SK-N-SH (cell line): ENCODE measurements around the gene CSTF2. TPM values are rescaled to one million over a fixed set of nuclear protein-coding genes. Genes with fewer than 3 reads are reported as not detected.

Experiments used
- CTCF ChIA-PET: fragments of 300-600, 350-600 bp; formaldehyde crosslinking; extraction: SDS; loops from one replicate; lab custom pipeline; 2021; lab: Yijun Ruan, JAX
- POLR2A ChIA-PET: fragments of 350-600 bp; sonication (Branson Sonifier 250); formaldehyde crosslinking; extraction: SDS; loops from one replicate; lab custom pipeline; 2020; ENCODE audit warnings: antibody characterized with exemption, inconsistent platforms; lab: Yijun Ruan, JAX
- DNase-seq: peaks from one replicate; pipeline ENCODE4 v3.0.0; 2012
- H2AFZ ChIP-seq: fragments of 200-600 bp; sonication (generic); 2 replicates; pipeline ENCODE4 v1.8.1; 2016; ENCODE audit warnings: antibody characterized with exemption, mild to moderate bottlenecking, low read depth
- H3F3A ChIP-seq: fragments of 200-600 bp; sonication (generic); replicated peaks from 2 replicates; pipeline ENCODE3; 2016; ENCODE audit warnings: antibody characterized with exemption, mild to moderate bottlenecking; ENCODE audit not compliant: insufficient read depth
- H3K27ac ChIP-seq, 2 experiments: fragments of 200-500 bp in 1 of 2; fragments of 200-600 bp in 1 of 2; sonication (Bioruptor generic) in 1 of 2; sonication (generic), shearing (Covaris generic) in 1 of 2; 2 replicates each; pipeline versions ENCODE4 v1.5.1 to v1.6.1; 2014 to 2016; ENCODE audit warnings: low read depth in 2 of 2, inconsistent platforms in 1 of 2, low read length in 1 of 2, mild to moderate bottlenecking in 1 of 2, mixed read lengths in 1 of 2
- H3K27me3 ChIP-seq: fragments of 200-600 bp; sonication (generic), shearing (Covaris generic); 2 replicates; pipeline ENCODE4 v1.6.1; 2016; ENCODE audit warnings: mixed run types; ENCODE audit not compliant: insufficient read depth
- H3K36me3 ChIP-seq, 2 experiments: fragments of 200-500 bp in 1 of 2; fragments of 200-600 bp in 1 of 2; sonication (Bioruptor generic) in 1 of 2; sonication (generic) in 1 of 2; replicated peaks in 1 of 2; 2 replicates each; pipeline versions ENCODE3 to v1.5.1; 2014 to 2016; ENCODE audit warnings: low read length in 1 of 2, mild to moderate bottlenecking in 1 of 2; ENCODE audit not compliant: insufficient read depth in 2 of 2, control insufficient read depth in 1 of 2
- H3K4me1 ChIP-seq, 2 experiments: fragments of 200-500 bp in 1 of 2; fragments of 200-600 bp in 1 of 2; sonication (Bioruptor generic) in 1 of 2; sonication (generic), shearing (Covaris generic) in 1 of 2; 2 replicates each; pipeline versions ENCODE4 v1.5.1 to v1.6.1; 2014 to 2016; ENCODE audit warnings: low read depth in 1 of 2, low read length in 1 of 2, mixed run types in 1 of 2; ENCODE audit not compliant: insufficient read depth in 2 of 2, control insufficient read depth in 1 of 2
- H3K4me2 ChIP-seq: fragments of 200-600 bp; sonication (generic), shearing (Covaris generic); 2 replicates; pipeline ENCODE4 v1.6.1; 2017; ENCODE audit warnings: mixed run types
- H3K4me3 ChIP-seq, 2 experiments: fragments of 200-500 bp in 1 of 2; fragments of 200-600 bp in 1 of 2; sonication (Bioruptor generic) in 1 of 2; sonication (generic), shearing (Covaris generic) in 1 of 2; 2 replicates each; pipeline versions ENCODE4 v1.5.1 to v1.8.1; 2014 to 2016; ENCODE audit warnings: low read depth in 2 of 2, inconsistent platforms in 1 of 2, low read length in 1 of 2, mild to moderate bottlenecking in 1 of 2, mixed read lengths in 1 of 2, moderate library complexity in 1 of 2
- H3K79me2 ChIP-seq: fragments of 200-600 bp; sonication (generic); 2 replicates; pipeline ENCODE4 v1.8.1; 2017; ENCODE audit warnings: mild to moderate bottlenecking; ENCODE audit not compliant: insufficient read depth
- H3K9ac ChIP-seq: fragments of 200-600 bp; sonication (generic); 2 replicates; pipeline ENCODE4 v1.6.1; 2017; ENCODE audit warnings: mixed run types
- H3K9me2 ChIP-seq: fragments of 200-600 bp; sonication (generic); 2 replicates; pipeline ENCODE4 v1.6.1; 2017; ENCODE audit warnings: mixed run types
- H3K9me3 ChIP-seq: fragments of 200-600 bp; sonication (generic); 2 replicates; pipeline ENCODE4 v1.6.1; 2017; ENCODE audit warnings: mixed run types, mild to moderate bottlenecking, moderate library complexity
- H4K20me1 ChIP-seq: fragments of 200-600 bp; sonication (generic); 2 replicates; pipeline ENCODE4 v1.6.1; 2017; ENCODE audit warnings: mild to moderate bottlenecking, mixed run types; ENCODE audit not compliant: insufficient read depth
- JUND ChIP-seq: IDR thresholded peaks from 2 replicates; pipeline ENCODE4 v1.4.0; 2012
- NRF1 ChIP-seq: IDR thresholded peaks from 2 replicates; pipeline ENCODE4 v1.6.1; 2012; ENCODE audit warnings: low read depth, mild to moderate bottlenecking, low read length
- RAD21 ChIP-seq: IDR thresholded peaks from 2 replicates; pipeline ENCODE4 v1.6.1; 2012; ENCODE audit warnings: mild to moderate bottlenecking, low read length
- RCOR1 ChIP-seq: fragments of 150-350 bp; IDR thresholded peaks from 2 replicates; pipeline ENCODE4 v1.6.1; 2017; ENCODE audit warnings: antibody characterized with exemption, low read length
- SIN3A ChIP-seq: IDR thresholded peaks from 2 replicates; pipeline ENCODE4 v1.6.1; 2012; ENCODE audit warnings: low read depth, mild to moderate bottlenecking, low read length, moderate library complexity, borderline replicate concordance
- TAF1 ChIP-seq: IDR thresholded peaks from 2 replicates; pipeline ENCODE4 v1.6.1; 2012; ENCODE audit warnings: low read depth, mild to moderate bottlenecking, low read length, moderate library complexity, borderline replicate concordance
- TEAD4 ChIP-seq: IDR thresholded peaks from 2 replicates; pipeline ENCODE4 v1.4.0; 2012; ENCODE audit warnings: mild to moderate bottlenecking, borderline replicate concordance; ENCODE audit not compliant: insufficient read depth
- YY1 ChIP-seq: IDR thresholded peaks from 2 replicates; pipeline ENCODE4 v1.4.0; 2012; ENCODE audit warnings: low read depth, mild to moderate bottlenecking
- WGBS: methylation state at CpG from one replicate; pipeline ENCODE4 v1.1.6; 2017; ENCODE audit warnings: low lambda C conversion rate; 5-methylcytosine and 5-hydroxymethylcytosine counted together
- polyA plus RNA-seq, 3 experiments: library from polyadenylated mRNA; depleted of rRNA; stranded (reverse); fragments of >200 nt; gene quantifications; 2 replicates each; pipeline ENCODE4 v1.2.3, GENCODE V29; 2012
- TF ChIP-seq, protein P1 (sequence below): IDR thresholded peaks from 2 replicates; pipeline ENCODE4 v1.6.1; 2012; ENCODE audit warnings: mild to moderate bottlenecking, low read depth, low read length, moderate library complexity
- TF ChIP-seq, protein P2 (sequence below): fragments of 200-600 bp; sonication (generic); IDR thresholded peaks from 2 replicates; pipeline ENCODE4 v1.6.1; 2017; ENCODE audit warnings: antibody characterized with exemption, mild to moderate bottlenecking, moderate library complexity

Gene CSTF2
- polyA plus RNA-seq, 1 of the 3 experiments (the other 2 are of a cell fraction) = 33.1 TPM

DNA sequence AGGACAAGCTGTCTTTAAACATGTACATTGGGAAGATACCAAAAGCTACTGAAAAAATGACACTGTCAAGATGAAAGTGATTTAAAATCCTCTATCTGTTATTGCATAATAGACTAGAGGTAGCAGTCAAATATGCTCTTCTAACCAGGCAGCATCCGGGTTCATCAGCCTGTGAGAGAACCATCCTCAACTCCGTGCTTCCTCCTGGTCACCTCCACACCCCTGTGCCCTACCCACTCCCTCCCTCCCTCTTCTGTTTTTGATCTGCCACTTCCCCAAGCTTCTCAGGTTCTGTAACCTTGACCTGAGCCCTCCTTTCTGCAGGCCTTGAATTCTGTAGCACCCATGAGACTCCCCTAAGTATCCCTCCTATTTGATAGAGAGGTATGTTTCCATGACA, 48.1 kb downstream of the CSTF2 start:
- TF ChIP-seq RAD21 = no peak
- TF ChIP-seq, all 33 proteins: peak for 0
- no peaks in the 10 kb centered on the region for H3K9me2 ChIP-seq
- no peak overlapping the region for H3K9ac ChIP-seq
- H2AFZ ChIP-seq = no peak overlapping the region
- no peak overlapping the region for H3K27ac ChIP-seq
- no peaks in the 10 kb centered on the region for H3K9me3 ChIP-seq
- H3K27me3 ChIP-seq = peaks cover 5% of the 10 kb centered on the region; the same call in 1 of the 2 replicates
- no peaks in the 10 kb centered on the region for H3K4me1 ChIP-seq
- H4K20me1 ChIP-seq = no peaks in the 10 kb centered on the region
- POLR2A ChIA-PET = no interaction called here
- DNase-seq = no peak
- no peak overlapping the region for H3K4me3 ChIP-seq
- no peaks in the 10 kb centered on the region for H3F3A ChIP-seq
- H3K4me2 ChIP-seq = no peak overlapping the region
- H3K36me3 ChIP-seq = no peaks in the 10 kb centered on the region
- H3K79me2 ChIP-seq = no peaks in the 10 kb centered on the region
- 28% methylated on average over 2 of the region's 2 CpGs for WGBS
- CTCF ChIA-PET = interaction anchor here (1.0 kb wide), 1 partner anchor 20 kb away, joined by 3 read pairs; no protein-coding TSS in a partner anchor

DNA sequence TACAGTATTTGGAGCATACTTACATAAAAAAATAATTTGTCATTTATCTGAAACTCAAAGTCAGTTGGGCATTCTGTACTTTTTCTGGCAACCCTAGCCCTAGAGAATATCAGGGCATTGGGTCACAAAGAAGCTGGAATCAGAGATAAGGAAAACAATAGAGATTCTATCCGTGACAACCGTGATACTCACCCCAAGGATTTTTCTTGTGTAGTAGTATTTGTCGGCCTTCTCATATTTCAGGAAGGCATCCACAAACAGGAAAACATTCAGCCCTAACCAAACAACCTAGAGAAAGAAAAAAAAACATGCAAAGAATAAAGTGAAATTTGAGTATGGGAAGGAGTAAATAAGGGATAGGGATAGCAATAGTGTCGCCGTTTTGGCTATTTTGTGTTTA, 50.3 kb downstream of the CSTF2 start:
- Histone ChIP-seq H3K27me3 (peaks cover 14% of the 10 kb centered on the region; the same call in 1 of the 2 replicates), H4K20me1 (no peaks in the 10 kb centered on the region), H3K9me2 (no peaks in the 10 kb centered on the region), H3K4me2 (no peak overlapping the region), H3K79me2 (no peaks in the 10 kb centered on the region), H3F3A (no peaks in the 10 kb centered on the region), H3K27ac (no peak overlapping the region), H2AFZ (no peak overlapping the region), H3K9ac (no peak overlapping the region), H3K4me1 (no peaks in the 10 kb centered on the region), H3K9me3 (no peaks in the 10 kb centered on the region), H3K36me3 (no peaks in the 10 kb centered on the region), H3K4me3 (no peak overlapping the region)
- 35% methylated on average over 5 of the region's 5 CpGs for WGBS
- no peak for DNase-seq
- ChIA-PET CTCF (interaction anchor here (0.5 kb wide), 1 partner anchor 74 kb away, joined by 3 read pairs; no protein-coding TSS in a partner anchor), POLR2A (no interaction called here)
- no peak for TF ChIP-seq RCOR1
- no peak for TF ChIP-seq NRF1
- TF ChIP-seq YY1 = no peak
- TF ChIP-seq SIN3A = no peak
- TF ChIP-seq TEAD4 = no peak
- no peak for TF ChIP-seq JUND
- TF ChIP-seq, protein P1, sequence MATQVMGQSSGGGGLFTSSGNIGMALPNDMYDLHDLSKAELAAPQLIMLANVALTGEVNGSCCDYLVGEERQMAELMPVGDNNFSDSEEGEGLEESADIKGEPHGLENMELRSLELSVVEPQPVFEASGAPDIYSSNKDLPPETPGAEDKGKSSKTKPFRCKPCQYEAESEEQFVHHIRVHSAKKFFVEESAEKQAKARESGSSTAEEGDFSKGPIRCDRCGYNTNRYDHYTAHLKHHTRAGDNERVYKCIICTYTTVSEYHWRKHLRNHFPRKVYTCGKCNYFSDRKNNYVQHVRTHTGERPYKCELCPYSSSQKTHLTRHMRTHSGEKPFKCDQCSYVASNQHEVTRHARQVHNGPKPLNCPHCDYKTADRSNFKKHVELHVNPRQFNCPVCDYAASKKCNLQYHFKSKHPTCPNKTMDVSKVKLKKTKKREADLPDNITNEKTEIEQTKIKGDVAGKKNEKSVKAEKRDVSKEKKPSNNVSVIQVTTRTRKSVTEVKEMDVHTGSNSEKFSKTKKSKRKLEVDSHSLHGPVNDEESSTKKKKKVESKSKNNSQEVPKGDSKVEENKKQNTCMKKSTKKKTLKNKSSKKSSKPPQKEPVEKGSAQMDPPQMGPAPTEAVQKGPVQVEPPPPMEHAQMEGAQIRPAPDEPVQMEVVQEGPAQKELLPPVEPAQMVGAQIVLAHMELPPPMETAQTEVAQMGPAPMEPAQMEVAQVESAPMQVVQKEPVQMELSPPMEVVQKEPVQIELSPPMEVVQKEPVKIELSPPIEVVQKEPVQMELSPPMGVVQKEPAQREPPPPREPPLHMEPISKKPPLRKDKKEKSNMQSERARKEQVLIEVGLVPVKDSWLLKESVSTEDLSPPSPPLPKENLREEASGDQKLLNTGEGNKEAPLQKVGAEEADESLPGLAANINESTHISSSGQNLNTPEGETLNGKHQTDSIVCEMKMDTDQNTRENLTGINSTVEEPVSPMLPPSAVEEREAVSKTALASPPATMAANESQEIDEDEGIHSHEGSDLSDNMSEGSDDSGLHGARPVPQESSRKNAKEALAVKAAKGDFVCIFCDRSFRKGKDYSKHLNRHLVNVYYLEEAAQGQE = no peak
- TF ChIP-seq, protein P2, sequence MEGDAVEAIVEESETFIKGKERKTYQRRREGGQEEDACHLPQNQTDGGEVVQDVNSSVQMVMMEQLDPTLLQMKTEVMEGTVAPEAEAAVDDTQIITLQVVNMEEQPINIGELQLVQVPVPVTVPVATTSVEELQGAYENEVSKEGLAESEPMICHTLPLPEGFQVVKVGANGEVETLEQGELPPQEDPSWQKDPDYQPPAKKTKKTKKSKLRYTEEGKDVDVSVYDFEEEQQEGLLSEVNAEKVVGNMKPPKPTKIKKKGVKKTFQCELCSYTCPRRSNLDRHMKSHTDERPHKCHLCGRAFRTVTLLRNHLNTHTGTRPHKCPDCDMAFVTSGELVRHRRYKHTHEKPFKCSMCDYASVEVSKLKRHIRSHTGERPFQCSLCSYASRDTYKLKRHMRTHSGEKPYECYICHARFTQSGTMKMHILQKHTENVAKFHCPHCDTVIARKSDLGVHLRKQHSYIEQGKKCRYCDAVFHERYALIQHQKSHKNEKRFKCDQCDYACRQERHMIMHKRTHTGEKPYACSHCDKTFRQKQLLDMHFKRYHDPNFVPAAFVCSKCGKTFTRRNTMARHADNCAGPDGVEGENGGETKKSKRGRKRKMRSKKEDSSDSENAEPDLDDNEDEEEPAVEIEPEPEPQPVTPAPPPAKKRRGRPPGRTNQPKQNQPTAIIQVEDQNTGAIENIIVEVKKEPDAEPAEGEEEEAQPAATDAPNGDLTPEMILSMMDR = no peak
- no peak for TF ChIP-seq TAF1
